GM18951 (cell line): ENCODE results near the gene WDFY1.

Experiments used
- POLR2A ChIP-seq: IDR thresholded peaks from 4 replicates; pipeline ENCODE4 v1.6.1; 2011; ENCODE audit warnings: mild to moderate bottlenecking; ENCODE audit not compliant: insufficient read length, insufficient read depth; ENCODE audit errors: extremely low read depth
- in situ Hi-C: fragments of 300-500 bp; cut with MboI; formaldehyde crosslinking; loops from one replicate; pipeline ENCODE4 v1.12.0; 2022; ENCODE audit warnings: low sequenced_read_pairs, mixed read lengths, inconsistent platforms; ENCODE audit not compliant: unreplicated experiment

The WDFY1 gene

DNA sequence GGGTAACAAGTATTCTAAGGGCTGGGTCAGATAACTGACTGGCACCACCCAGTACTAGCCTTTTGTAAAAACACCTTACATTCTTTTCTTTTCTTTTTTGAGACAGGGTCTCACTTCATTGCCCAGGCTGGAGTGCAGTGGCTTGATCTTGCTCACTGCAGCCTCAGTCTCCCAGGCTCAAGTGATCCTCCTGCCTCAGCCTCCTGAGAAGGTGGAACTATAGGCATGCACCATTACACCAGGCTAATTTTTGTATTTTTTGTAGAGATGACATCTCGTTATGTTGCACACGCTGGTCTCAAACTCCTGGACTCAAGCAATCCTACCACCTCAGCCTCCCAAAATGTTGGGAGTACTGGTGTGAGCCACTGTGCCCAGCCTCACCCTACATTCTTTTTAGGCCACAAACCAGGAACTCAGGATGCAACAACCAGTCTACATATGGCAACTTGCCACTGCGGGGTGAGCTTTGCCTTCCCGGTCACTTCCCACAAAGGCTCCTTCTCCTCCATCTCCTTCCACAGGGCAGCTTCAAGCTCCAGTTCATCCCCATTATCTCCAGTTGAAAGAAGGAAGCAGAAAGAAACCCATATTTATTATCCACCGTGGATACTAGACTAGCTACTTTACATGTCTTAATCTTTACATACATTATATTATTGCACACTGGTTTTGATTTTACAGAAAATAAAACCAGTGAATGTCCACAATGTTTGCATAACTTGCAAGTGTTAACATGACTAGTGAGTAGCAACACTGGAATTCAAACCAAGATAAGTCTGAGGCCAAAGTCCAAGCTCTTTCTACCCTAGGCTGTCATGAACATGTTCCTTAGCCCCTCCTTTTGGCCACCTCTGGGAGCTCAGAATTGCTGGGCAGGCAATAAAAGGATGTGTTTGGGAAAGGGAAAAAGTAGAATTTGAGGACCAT is 84.1 kb downstream of the WDFY1 start:
- in situ Hi-C loops = no loop called here
- no peak for TF ChIP-seq POLR2A

GRCh38 chr2:223859070-223859469 is 86.1 kb downstream of the WDFY1 start:
- TF ChIP-seq POLR2A = no peak
- in situ Hi-C loops = no loop called here

GRCh38 chr2:223856584-223856983 is 88.6 kb downstream of the WDFY1 start:
- in situ Hi-C loops = no loop called here
- no peak for TF ChIP-seq POLR2A

- in situ Hi-C loops = no loop called here
- no peak for TF ChIP-seq POLR2A
Measured at GRCh38 chr2:223856021-223856420, 89.1 kb downstream of the WDFY1 start.

- in situ Hi-C loops = no loop called here
- no peak for TF ChIP-seq POLR2A
Measured at GRCh38 chr2:223855426-223855825, 89.7 kb downstream of the WDFY1 start.

DNA sequence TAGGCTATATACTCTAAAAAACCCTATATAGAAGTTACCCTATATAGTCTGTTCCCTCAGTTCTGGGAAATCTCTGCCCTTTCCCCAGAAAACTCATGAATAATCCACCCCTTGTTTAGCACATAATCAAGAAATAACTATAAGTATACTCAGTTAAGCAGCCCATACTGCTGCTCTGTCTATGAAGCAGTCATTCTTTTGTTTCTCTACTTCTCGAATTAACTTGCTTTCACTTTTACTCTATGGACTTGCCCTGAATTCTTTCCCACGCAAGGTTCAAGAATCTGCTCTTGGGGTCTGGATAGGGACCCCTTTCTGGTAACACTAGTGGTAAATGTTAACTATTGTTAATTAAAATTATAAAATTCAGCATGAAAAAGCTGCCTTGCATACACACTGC is 90.4 kb downstream of the WDFY1 start:
- in situ Hi-C loops = no loop called here
- no peak for TF ChIP-seq POLR2A

DNA sequence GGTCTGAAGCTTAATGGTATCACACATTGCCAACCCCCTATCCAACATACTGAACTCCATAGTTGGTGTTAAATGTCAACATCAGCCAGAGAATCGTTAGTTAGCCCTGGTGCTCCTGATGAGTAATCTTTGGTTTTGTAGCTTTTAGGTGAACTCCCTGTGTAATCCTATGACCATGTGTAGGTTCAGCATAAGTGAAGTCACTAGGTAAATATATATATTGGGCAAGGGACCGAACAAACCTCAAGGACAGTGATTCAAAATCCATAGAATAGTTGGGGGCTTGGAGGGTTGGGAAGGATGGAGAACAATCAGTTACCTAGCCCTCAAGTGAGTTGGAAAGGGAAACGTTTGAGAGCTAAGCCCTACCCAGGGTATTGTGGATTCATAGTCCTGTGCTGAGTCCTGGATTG is 91.7 kb downstream of the WDFY1 start:
- in situ Hi-C loops = no loop called here
- no peak for TF ChIP-seq POLR2A

DNA sequence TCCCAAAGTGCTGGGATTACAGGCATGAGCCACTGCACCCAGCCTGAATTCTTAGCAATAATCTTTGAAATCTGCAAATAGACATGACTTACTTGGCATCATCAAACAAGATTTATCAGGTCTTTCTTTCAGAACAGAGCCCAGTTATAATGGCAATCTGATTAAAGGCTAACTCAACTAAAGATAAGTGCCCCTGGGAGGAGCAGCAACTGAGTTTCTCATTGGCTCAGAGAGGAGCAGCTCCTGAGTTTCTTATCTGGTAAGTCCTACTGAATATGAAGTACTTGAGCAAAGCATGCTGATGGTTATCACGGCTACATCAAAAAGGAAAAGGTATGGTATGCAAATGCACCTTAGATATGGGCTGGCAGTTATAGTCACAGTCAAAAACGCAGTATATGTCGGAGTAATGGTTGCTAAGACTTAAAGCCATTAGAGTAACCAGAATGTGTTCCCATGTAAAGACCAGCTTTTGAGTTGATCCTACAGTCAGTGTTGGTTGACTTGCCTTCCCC is 92.8 kb downstream of the WDFY1 start:
- no peak for TF ChIP-seq POLR2A
- in situ Hi-C loops = no loop called here

DNA sequence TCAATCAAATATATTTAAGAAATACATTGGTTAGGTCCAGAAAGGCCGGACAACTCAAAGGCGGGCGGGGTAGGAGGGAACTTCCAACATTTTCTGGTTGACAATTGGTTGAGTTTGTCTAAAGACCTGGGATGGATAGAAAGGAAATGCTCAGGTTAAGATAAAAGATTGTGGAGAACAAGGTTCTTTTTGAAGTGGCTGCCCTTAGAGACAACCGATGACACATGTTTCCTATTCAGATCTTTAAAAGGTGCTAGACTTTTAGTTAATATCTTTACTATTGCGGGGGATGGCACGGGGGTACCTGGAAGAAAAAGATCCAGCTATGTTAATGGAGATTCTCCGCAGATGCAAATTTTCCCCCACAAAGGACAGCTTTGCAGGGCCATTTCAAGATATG is 97.7 kb downstream of the WDFY1 start:
- TF ChIP-seq POLR2A = no peak
- in situ Hi-C loops = no loop called here

- in situ Hi-C loops = no loop called here
- TF ChIP-seq POLR2A = no peak
Measured at GRCh38 chr2:223846515-223846914, 98.6 kb downstream of the WDFY1 start.

GRCh38 chr2:223841436-223842190 is 103.5 kb downstream of the WDFY1 start:
- in situ Hi-C loops = no loop called here
- no peak for TF ChIP-seq POLR2A

- in situ Hi-C loops = no loop called here
- TF ChIP-seq POLR2A = peak; percentile 61
Measured at GRCh38 chr2:223837287-223838061, 107.7 kb downstream of the WDFY1 start, which contains the start of gene AP1S3. AP1S3 (minus strand) TSS chr2:223837582; CDS start chr2:223837450, 132 bp downstream.
